Spleen (tissue), 11 donors: ENCODE results near the gene ANP32B. TPM values are rescaled to one million over a fixed set of nuclear protein-coding genes. Genes with fewer than 3 reads are reported as not detected.
A peak's percentile ranks its signal among the peaks of the same experiment; 100 is the strongest.

Experiments
- DNase-seq: peaks from one replicate; pipeline ENCODE4 v3.0.0-alpha.2; 2020
- H3K27ac ChIP-seq, 8 donors: fragments of 200-600 bp; sonication (generic) in 7 of 8; 1 replicate in 4 of 8; 2 replicates in 4 of 8; pipeline versions ENCODE4 v1.5.0 to v1.8.0; 2016 to 2021; ENCODE audit warnings: inconsistent platforms in 4 of 8, mild to moderate bottlenecking in 4 of 8, moderate library complexity in 1 of 8
- H3K27me3 ChIP-seq, 7 donors: fragments of 200-600 bp; sonication (generic) in 6 of 7; replicated peaks in 1 of 7; 1 replicate in 4 of 7; 2 replicates in 3 of 7; pipeline versions ENCODE4 v1.5.0 to v1.8.0; 2016 to 2021; ENCODE audit warnings: inconsistent platforms in 3 of 7, mild to moderate bottlenecking in 1 of 7
- H3K36me3 ChIP-seq, 6 donors: fragments of 200-600 bp; sonication (generic) in 5 of 6; 1 replicate in 4 of 6; 2 replicates in 2 of 6; pipeline versions ENCODE4 v1.5.0 to v1.8.0; 2016 to 2021; ENCODE audit warnings: inconsistent platforms in 2 of 6
- H3K4me1 ChIP-seq, 6 donors: fragments of 200-600 bp; sonication (generic) in 5 of 6; 1 replicate in 3 of 6; 2 replicates in 3 of 6; pipeline versions ENCODE4 v1.5.0 to v1.8.0; 2016 to 2021; ENCODE audit warnings: inconsistent platforms in 3 of 6
- H3K4me3 ChIP-seq, 8 donors: fragments of 200-600 bp; sonication (generic) in 7 of 8; 1 replicate in 4 of 8; 2 replicates in 4 of 8; pipeline versions ENCODE4 v1.5.0 to v1.8.0; 2016 to 2021; ENCODE audit warnings: inconsistent platforms in 4 of 8, mild to moderate bottlenecking in 4 of 8, moderate library complexity in 2 of 8
- H3K9me3 ChIP-seq, 8 donors: fragments of 200-600 bp; sonication (generic) in 7 of 8; 1 replicate in 4 of 8; 2 replicates in 4 of 8; pipeline versions ENCODE4 v1.5.0 to v1.8.0; 2016 to 2021; ENCODE audit warnings: inconsistent platforms in 4 of 8
- CTCF ChIP-seq, 11 experiments: fragments of 200-600 bp in 7 of 11; fragments of 450-650 bp in 4 of 11; sonication (generic) in 4 of 11; IDR thresholded peaks in 8 of 11; conservative IDR thresholded peaks in 3 of 11; 1 replicate in 7 of 11; 2 replicates in 4 of 11; pipeline versions ENCODE4 v1.4.0 to v1.8.0; 2016 to 2021; ENCODE audit warnings: antibody characterized with exemption in 11 of 11, inconsistent platforms in 4 of 11, mild to moderate bottlenecking in 1 of 11
- POLR2A ChIP-seq, 3 donors: fragments of 450-650 bp; IDR thresholded peaks; one replicate each; pipeline ENCODE4 v1.5.1; 2017; ENCODE audit warnings: antibody characterized with exemption in 3 of 3, mild to moderate bottlenecking in 1 of 3
- POLR2AphosphoS5 ChIP-seq, 3 donors: sonication (generic); formaldehyde crosslinking; IDR thresholded peaks; one replicate each; pipeline ENCODE4 v1.5.1; 2017; ENCODE audit warnings: antibody characterized with exemption in 3 of 3
- WGBS, 5 donors: extraction: QIAGEN DNeasy Blood & Tissue Kit in 3 of 5; methylation state at CpG; one replicate each; pipeline versions ENCODE4 v1.1.5 to v1.1.7; 2013 to 2018; 5-methylcytosine and 5-hydroxymethylcytosine counted together
- intact Hi-C: fragments of 100-400 bp; cut with DNase I; formaldehyde crosslinking; loops from one replicate; pipeline ENCODE4 v1.15.0; 2023; ENCODE audit warnings: low total_unique reads
- polyA plus RNA-seq, 3 donors: library from polyadenylated mRNA; stranded (reverse); fragments of 200-250 nt; gene quantifications; one replicate each; pipeline ENCODE4 v1.2.1, GENCODE V29; 2013
- total RNA-seq, 7 donors: library from RNA; depleted of rRNA in 3 of 7; stranded (reverse); fragments of >200 nt in 3 of 7; fragmentation: NEBNext Ultra II Directional in 4 of 7; extraction: Animal tissue kit (Norgen Biotek cat#: 25700) in 4 of 7; gene quantifications; one replicate each; pipeline versions ENCODE4 v1.1.0 to v1.2.1, GENCODE V29; 2016 to 2021
- donor health status: healthy with polysubstance abuse.
- donor health status: DM: no; HTN: no; CAD: no; lungs with moderate emphysema.
- donor health status: DM: no; HTN: no; CAD: no.
- donor health status: Bipolar disorder and iron deficiency.
- donor health status: healthy.
- donor health status: DM: no; HTN: no; CAD: no.
- donor health status: DM: yes; HTN: yes; CAD: no.

ANP32B gene
- total and polyA plus RNA-seq, 10 donors = 39.1 to 156 (median 113) TPM

DNA sequence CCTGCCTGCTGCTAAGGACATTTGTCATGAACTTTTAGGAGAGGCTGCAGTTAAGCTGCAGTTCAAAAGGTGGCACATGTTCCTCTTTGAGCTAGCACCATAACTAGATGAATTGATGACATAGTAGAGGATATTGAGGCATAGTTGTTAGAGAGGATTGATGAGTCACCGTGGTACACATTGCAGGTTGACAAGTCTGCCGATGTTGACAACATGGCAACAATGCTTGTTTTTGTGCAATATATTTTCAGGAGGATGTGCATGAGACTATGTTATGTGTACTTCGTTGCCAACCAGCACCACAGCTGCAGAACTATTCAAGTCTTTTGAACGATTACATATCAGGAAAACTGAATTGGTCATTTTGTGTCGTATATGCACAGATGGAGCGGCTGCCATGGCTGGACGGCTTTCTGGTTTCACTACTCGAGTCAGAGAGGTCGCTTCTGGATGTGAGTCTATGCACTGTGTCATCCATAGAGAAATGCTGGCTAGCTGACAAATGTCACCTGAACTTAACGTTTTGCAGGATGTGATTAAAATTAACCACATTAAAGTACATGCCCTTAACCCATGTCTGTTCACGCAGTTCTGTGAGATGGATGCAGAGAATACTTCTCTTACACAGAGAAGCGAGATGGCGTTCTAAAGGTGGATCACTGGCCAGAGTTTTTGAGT lies 24.2 kb downstream of the ANP32B start:
- no peak for DNase-seq
- no peaks in the 10 kb centered on the region for H3K27me3 ChIP-seq
- H3K27ac ChIP-seq = no peak overlapping the region
- TF ChIP-seq POLR2AphosphoS5 (IDR thresholded peaks at IDR 0.05) = no peak
- TF ChIP-seq CTCF (IDR thresholded peaks at IDR 0.05 in 8 of 11, conservative IDR thresholded peaks at IDR 0.05 in 3 of 11) = no peak
- no peak for TF ChIP-seq POLR2A (IDR thresholded peaks at IDR 0.05)
- intact Hi-C loops = loop anchor here (5.0 kb wide), 1 partner anchor 35 kb away; no protein-coding TSS in a partner anchor
- peaks cover 0 to 100% (median 72%) of the 10 kb centered on the region in 6 donors for H3K36me3 ChIP-seq
- H3K4me1 ChIP-seq = peaks cover 10 to 50% (median 23%) of the 10 kb centered on the region in 6 donors
- H3K4me3 ChIP-seq = no peak overlapping the region
- H3K9me3 ChIP-seq = no peaks in the 10 kb centered on the region
- WGBS, 5 donors = 76 to 87% (median 83%) methylated on average over 13 of the region's 13 CpGs

DNA sequence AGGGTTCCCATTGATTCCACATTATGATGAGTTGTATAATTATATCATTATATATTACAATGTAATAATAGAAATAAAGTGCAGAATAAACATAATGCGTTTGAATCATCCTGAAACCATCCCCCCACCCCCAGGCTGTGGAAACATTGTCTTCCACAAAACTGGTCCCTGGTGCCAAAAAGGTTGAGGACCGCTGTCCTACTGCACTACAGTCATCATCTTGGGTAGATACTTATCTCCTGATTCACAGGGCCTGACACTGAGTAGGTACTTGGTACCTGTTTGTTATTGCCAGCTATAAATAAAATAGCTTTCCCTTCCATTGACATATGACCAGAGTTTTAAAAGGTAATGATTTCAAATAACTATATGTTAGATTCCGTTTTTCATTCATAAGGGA lies 25.6 kb downstream of the ANP32B start:
- Histone ChIP-seq H3K4me3 (no peak overlapping the region), H3K27ac (peak overlapping the region in 1 of 8 donors; percentile 59), H3K9me3 (no peaks in the 10 kb centered on the region), H3K27me3 (no peaks in the 10 kb centered on the region), H3K36me3 (peaks cover 4 to 100% (median 83%) of the 10 kb centered on the region in 6 donors), H3K4me1 (peaks cover 10 to 37% (median 20%) of the 10 kb centered on the region in 6 donors)
- no peak for DNase-seq
- TF ChIP-seq CTCF (IDR thresholded peaks at IDR 0.05 in 8 of 11, conservative IDR thresholded peaks at IDR 0.05 in 3 of 11) (no peak), POLR2A (IDR thresholded peaks at IDR 0.05) (no peak), POLR2AphosphoS5 (IDR thresholded peaks at IDR 0.05) (no peak)
- intact Hi-C loops = loop anchor here (5.0 kb wide), 1 partner anchor 34 kb away; no protein-coding TSS in a partner anchor
- WGBS, 5 donors = 90 to 96% (median 93%) methylated on average over 3 of the region's 3 CpGs

DNA sequence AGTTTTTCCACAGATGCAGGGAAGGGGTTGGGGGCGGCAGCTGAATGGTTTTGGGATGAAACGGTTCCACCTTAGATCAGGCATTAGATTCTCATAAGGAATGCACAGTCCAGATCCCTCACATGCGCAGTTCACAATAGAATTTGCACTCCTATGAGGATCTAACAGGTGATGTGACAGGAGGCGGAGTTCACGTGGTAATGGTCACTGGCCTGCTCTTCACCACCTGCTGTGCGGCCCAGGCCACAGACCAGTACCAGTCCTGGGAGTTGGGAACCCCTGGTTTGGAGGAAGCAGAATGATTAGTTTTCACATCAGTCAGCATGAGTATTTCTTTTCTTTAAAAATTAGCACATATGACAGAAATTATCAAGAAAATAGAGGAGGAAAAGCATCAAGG lies 26.3 kb downstream of the ANP32B start:
- no peak overlapping the region for H3K4me3 ChIP-seq
- no peak for DNase-seq
- H3K27ac ChIP-seq = peak overlapping the region in 7 of 8 donors; percentile 4 to 59 (median 44)
- intact Hi-C loops = loop anchor here (5.0 kb wide), 1 partner anchor 33 kb away; no protein-coding TSS in a partner anchor
- no peaks in the 10 kb centered on the region for H3K9me3 ChIP-seq
- H3K4me1 ChIP-seq = peaks cover 10 to 34% (median 20%) of the 10 kb centered on the region in 6 donors
- peaks cover 4 to 100% (median 86%) of the 10 kb centered on the region in 6 donors for H3K36me3 ChIP-seq
- no peaks in the 10 kb centered on the region for H3K27me3 ChIP-seq
- TF ChIP-seq CTCF (IDR thresholded peaks at IDR 0.05 in 8 of 11, conservative IDR thresholded peaks at IDR 0.05 in 3 of 11) (no peak), POLR2AphosphoS5 (IDR thresholded peaks at IDR 0.05) (no peak), POLR2A (IDR thresholded peaks at IDR 0.05) (no peak)
- 89 to 97% (median 92%) methylated on average over 6 of the region's 6 CpGs for WGBS, 5 donors

DNA sequence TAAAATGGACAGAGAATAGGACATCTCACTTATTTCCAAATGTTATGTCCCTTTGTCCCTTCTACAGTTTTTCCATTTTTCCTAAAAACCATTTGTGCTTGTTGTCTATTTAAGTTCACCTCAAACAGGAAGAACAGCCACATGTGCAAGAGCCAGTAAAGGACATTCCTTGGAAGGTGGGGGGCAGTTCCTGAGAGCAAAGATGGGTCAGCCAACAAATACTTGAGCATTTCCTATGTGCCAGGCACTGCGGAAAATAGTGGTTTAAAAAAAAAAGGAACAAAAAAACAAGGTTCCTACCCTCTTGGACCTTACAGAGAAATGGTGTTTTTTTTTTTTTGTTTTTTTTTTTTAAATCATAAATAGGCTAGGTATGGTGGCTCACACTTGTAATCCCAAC lies 26.8 kb downstream of the ANP32B start:
- WGBS, 5 donors = 11 to 48% (median 32%) methylated on average over 1 of the region's 1 CpG
- Histone ChIP-seq H3K27me3 (no peaks in the 10 kb centered on the region), H3K4me3 (no peak overlapping the region), H3K27ac (peak overlapping the region in 7 of 8 donors; percentile 4 to 59 (median 44)), H3K9me3 (no peaks in the 10 kb centered on the region), H3K4me1 (peaks cover 10 to 34% (median 20%) of the 10 kb centered on the region in 6 donors), H3K36me3 (peaks cover 4 to 100% (median 88%) of the 10 kb centered on the region in 6 donors)
- no peak for TF ChIP-seq POLR2A (IDR thresholded peaks at IDR 0.05)
- TF ChIP-seq POLR2AphosphoS5 (IDR thresholded peaks at IDR 0.05) = peak in 1 of 3 donors; percentile 80
- DNase-seq = no peak
- intact Hi-C loops = loop anchor here (5.0 kb wide), 1 partner anchor 32 kb away; no protein-coding TSS in a partner anchor
